BE2C (cell line): ENCODE measurements around the gene HOXC9.

Experiments
- DNase-seq: peaks from one replicate; pipeline ENCODE4 v3.0.0-alpha.2; 2020
- H3K27me3 ChIP-seq: fragments of 250-450 bp; sonication (Bioruptor Pico); 2 replicates; pipeline ENCODE4 v1.5.1; 2020; ENCODE audit warnings: mild to moderate bottlenecking
- H3K36me3 ChIP-seq: fragments of 250-450 bp; sonication (Bioruptor Pico); 2 replicates; pipeline ENCODE4 v1.5.1; 2020; ENCODE audit warnings: mild to moderate bottlenecking
- H3K4me1 ChIP-seq: fragments of 250-450 bp; sonication (Bioruptor Pico); 2 replicates; pipeline ENCODE4 v1.5.1; 2020
- H3K4me3 ChIP-seq: 2 replicates; pipeline ENCODE4 v1.5.1; 2011; ENCODE audit warnings: low read depth, low read length
- H3K9me3 ChIP-seq: fragments of 250-450 bp; sonication (Bioruptor Pico); 2 replicates; pipeline ENCODE4 v1.5.1; 2020
- CTCF ChIP-seq: IDR thresholded peaks from 2 replicates; pipeline ENCODE4 v1.5.1; 2012; ENCODE audit warnings: mild to moderate bottlenecking, low read depth, low read length

HOXC9 gene

GRCh38 chr12:54010972-54011664 is 11.2 kb downstream of the HOXC9 start:
- no peak for TF ChIP-seq CTCF
- no peak for DNase-seq
- Histone ChIP-seq H3K9me3 (no peaks in the 10 kb centered on the region), H3K4me3 (peak overlapping the region; percentile 96; the same call in 1 of the 2 replicates), H3K36me3 (no peaks in the 10 kb centered on the region), H3K27me3 (no peaks in the 10 kb centered on the region), H3K4me1 (peaks cover 19% of the 10 kb centered on the region)

GRCh38 chr12:54011665-54012532 is 11.9 kb downstream of the HOXC9 start:
- DNase-seq: no peak
- TF ChIP-seq CTCF: no peak
- H3K27me3 ChIP-seq: no peaks in the 10 kb centered on the region
- H3K36me3 ChIP-seq: no peaks in the 10 kb centered on the region
- H3K9me3 ChIP-seq: no peaks in the 10 kb centered on the region
- H3K4me3 ChIP-seq: no peak overlapping the region
- peaks cover 17% of the 10 kb centered on the region for H3K4me1 ChIP-seq

DNA sequence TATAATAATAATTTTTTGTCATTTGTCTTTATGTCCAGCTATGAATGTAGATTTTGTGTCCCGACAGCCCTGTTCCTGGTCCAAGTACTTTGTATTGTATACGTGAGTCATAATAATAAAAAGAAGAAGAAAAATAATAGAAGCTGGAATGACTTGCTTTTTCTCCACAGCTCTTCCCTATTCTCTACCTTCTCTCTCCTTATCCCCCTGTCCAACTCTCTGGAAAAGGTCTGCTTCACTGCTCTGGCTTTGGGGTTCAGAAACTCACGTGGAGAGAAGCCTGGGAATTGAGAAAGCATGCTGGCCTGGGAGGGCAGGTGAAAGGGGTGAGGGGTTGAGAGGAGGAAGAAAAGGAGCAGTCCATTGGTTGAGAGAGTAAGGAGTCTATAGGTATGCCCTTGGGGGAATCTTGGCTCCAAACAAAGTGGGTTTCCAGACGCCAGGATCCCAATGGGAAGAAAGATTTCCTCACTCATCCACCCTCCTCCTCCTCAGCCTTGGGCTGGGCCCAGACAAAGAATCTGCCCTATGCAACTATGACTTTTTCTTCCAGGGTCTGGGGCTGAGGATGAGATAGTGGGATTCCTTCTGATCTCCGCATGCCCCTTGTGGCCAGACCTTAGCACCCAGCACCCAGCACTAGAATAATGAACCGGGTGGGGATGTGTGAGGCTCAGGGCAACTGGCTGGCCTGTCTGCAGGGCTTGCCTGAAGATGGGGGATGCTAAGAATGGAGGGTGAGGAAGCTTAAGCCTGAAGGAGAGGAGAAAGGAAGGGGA is 12.9 kb downstream of the HOXC9 start:
- Histone ChIP-seq H3K36me3 (no peaks in the 10 kb centered on the region), H3K4me1 (peaks cover 14% of the 10 kb centered on the region), H3K27me3 (no peaks in the 10 kb centered on the region), H3K4me3 (no peak overlapping the region), H3K9me3 (no peaks in the 10 kb centered on the region)
- TF ChIP-seq CTCF: peak; percentile 41
- DNase-seq: no peak

DNA sequence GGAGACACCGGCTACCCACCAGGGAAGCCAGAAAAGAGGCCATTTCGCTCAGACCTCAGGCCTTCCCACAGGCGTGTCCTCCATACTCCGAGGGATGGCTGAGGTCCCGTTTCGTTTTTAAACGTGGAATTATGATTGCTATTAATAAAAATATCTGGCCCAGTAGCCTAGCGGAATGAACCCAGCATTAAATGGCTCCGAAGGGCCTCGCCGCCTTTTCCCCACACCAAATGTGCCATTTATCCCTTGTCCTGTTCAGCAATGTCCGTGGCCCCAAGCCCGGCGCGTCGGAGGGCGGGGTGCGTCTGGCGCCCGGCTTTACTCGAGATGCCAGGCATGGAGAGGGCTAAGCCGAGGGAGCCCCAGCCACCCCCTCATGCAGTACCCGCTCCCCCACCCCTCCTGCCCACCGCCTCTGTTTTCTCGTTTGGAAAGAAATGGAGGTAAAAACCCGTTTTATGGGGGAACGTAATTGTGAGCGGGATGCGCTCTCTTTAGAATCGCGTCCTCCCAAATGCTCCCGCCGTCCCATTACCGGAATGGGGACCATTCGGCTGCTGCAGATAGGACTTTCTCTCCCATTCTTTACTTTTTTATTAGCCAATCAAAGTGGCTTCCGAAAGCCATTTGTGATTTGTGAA is 14.5 kb downstream of the HOXC9 start:
- Histone ChIP-seq H3K9me3 (no peaks in the 10 kb centered on the region), H3K4me1 (peaks cover 8% of the 10 kb centered on the region), H3K27me3 (no peaks in the 10 kb centered on the region), H3K4me3 (no peak overlapping the region), H3K36me3 (no peaks in the 10 kb centered on the region)
- TF ChIP-seq CTCF: no peak
- no peak for DNase-seq

- Histone ChIP-seq H3K36me3 (no peaks in the 10 kb centered on the region), H3K27me3 (no peaks in the 10 kb centered on the region), H3K4me3 (peak overlapping the region; percentile 80; the same call in 1 of the 2 replicates), H3K4me1 (peaks cover 11% of the 10 kb centered on the region), H3K9me3 (no peaks in the 10 kb centered on the region)
- no peak for TF ChIP-seq CTCF
- no peak for DNase-seq
Measured at GRCh38 chr12:54015018-54015931, 15.3 kb downstream of the HOXC9 start.
